GM12873 (cell line): Measurements from ENCODE around the gene COL4A2.

Experiments used
- CTCF ChIP-seq: IDR thresholded peaks from 2 replicates; pipeline ENCODE4 v1.5.1; 2012; ENCODE audit warnings: low read depth, mild to moderate bottlenecking, moderate library complexity, low read length, control low read depth; ENCODE audit not compliant: insufficient read depth; ENCODE audit errors: missing control alignments

COL4A2 gene

GRCh38 chr13:110299283-110299840, 7.7 kb upstream of the COL4A2 start:
- TF ChIP-seq CTCF: no peak

GRCh38 chr13:110300090-110300815, 6.8 kb upstream of the COL4A2 start:
- TF ChIP-seq CTCF: no peak

GRCh38 chr13:110301083-110301482, 6.0 kb upstream of the COL4A2 start:
- TF ChIP-seq CTCF: no peak

- no peak for TF ChIP-seq CTCF
Measured at GRCh38 chr13:110301606-110302553, 5.2 kb upstream of the COL4A2 start.

GRCh38 chr13:110302997-110303396, 4.1 kb upstream of the COL4A2 start:
- TF ChIP-seq CTCF: no peak

- TF ChIP-seq CTCF: no peak
Measured at GRCh38 chr13:110303644-110304043, 3.4 kb upstream of the COL4A2 start.

GRCh38 chr13:110304256-110304655, 2.8 kb upstream of the COL4A2 start:
- no peak for TF ChIP-seq CTCF
